Measurements from ENCODE around the gene TP53I13. TPM values are rescaled to one million over a fixed set of nuclear protein-coding genes. Genes with fewer than 3 reads are reported as not detected.

The TP53I13 gene
- total RNA-seq, 1 donor from 2014 or later = 31.7 TPM

GRCh38 chr17:29620271-29620670 lies 51.8 kb downstream of the TP53I13 start:
- FAIRE-seq = no peak
- no peak overlapping the region for H3K27ac Mint-ChIP-seq (ENCODE audit: unreplicated experiment)
- Histone ChIP-seq H3K4me2 (ENCODE audit: low read length) (no peak overlapping the region), H4K20me1 (ENCODE audit: insufficient read depth, low read length) (peaks cover 13% of the 10 kb centered on the region), H3K9me3 (ENCODE audit: insufficient read depth, low read depth, low read length) (no peaks in the 10 kb centered on the region), H2AFZ (ENCODE audit: low read depth, low read length) (no peak overlapping the region), H3K79me2 (ENCODE audit: insufficient read depth, low read length) (no peaks in the 10 kb centered on the region), H3K27ac (ENCODE audit: low read depth, low read length) (no peak overlapping the region), H3K9ac (ENCODE audit: low read length) (no peak overlapping the region), H3K4me1 (ENCODE audit: insufficient read depth, low read length) (peaks cover 29% of the 10 kb centered on the region), H3K4me3 (ENCODE audit: insufficient read depth, low read depth, low read length) (no peak overlapping the region), H3K27me3 (ENCODE audit: insufficient read depth, low read length) (peaks cover 10% of the 10 kb centered on the region), H3K36me3 (ENCODE audit: insufficient read depth, low read length) (no peaks in the 10 kb centered on the region)
- H3K4me1 Mint-ChIP-seq (ENCODE audit: low read depth, unreplicated experiment) = peaks cover 16% of the 10 kb centered on the region
- TF ChIP-seq CTCF (IDR thresholded peaks at IDR 0.05; ENCODE audit: insufficient read depth, low read depth, low read length) = no peak
- no peak for TF ChIP-seq EZH2 (IDR thresholded peaks at IDR 0.05; ENCODE audit: insufficient read depth, low read length)
- no peaks in the 10 kb centered on the region for H3K9me3 Mint-ChIP-seq (ENCODE audit: unreplicated experiment)
- H3K4me3 Mint-ChIP-seq (ENCODE audit: unreplicated experiment) = no peak overlapping the region
- DNase-seq (ENCODE audit: low read depth) = no peak
- H3K27me3 Mint-ChIP-seq (ENCODE audit: low read depth, unreplicated experiment) = peaks cover 6% of the 10 kb centered on the region
- H3K36me3 Mint-ChIP-seq (ENCODE audit: low read depth, unreplicated experiment) = no peaks in the 10 kb centered on the region

- peak overlapping the region; percentile 27 for H3K4me3 Mint-ChIP-seq (ENCODE audit: unreplicated experiment)
Observed at GRCh38 chr17:29620779-29621500, 52.4 kb downstream of the TP53I13 start.

More at GRCh38 chr17:29620779-29621500, 52.4 kb downstream of the TP53I13 start:
- Mint-ChIP-seq H3K27ac (ENCODE audit: unreplicated experiment) (no peak overlapping the region), H3K4me1 (ENCODE audit: low read depth, unreplicated experiment) (peaks cover 16% of the 10 kb centered on the region), H3K27me3 (ENCODE audit: low read depth, unreplicated experiment) (peaks cover 6% of the 10 kb centered on the region), H3K36me3 (ENCODE audit: low read depth, unreplicated experiment) (no peaks in the 10 kb centered on the region), H3K9me3 (ENCODE audit: unreplicated experiment) (no peaks in the 10 kb centered on the region)
- Histone ChIP-seq H3K9ac (ENCODE audit: low read length) (no peak overlapping the region), H2AFZ (ENCODE audit: low read depth, low read length) (no peak overlapping the region), H3K79me2 (ENCODE audit: insufficient read depth, low read length) (no peaks in the 10 kb centered on the region), H3K27ac (ENCODE audit: low read depth, low read length) (no peak overlapping the region), H3K36me3 (ENCODE audit: insufficient read depth, low read length) (no peaks in the 10 kb centered on the region), H4K20me1 (ENCODE audit: insufficient read depth, low read length) (peaks cover 13% of the 10 kb centered on the region), H3K9me3 (ENCODE audit: insufficient read depth, low read depth, low read length) (no peaks in the 10 kb centered on the region), H3K4me1 (ENCODE audit: insufficient read depth, low read length) (peaks cover 22% of the 10 kb centered on the region), H3K4me2 (ENCODE audit: low read length) (no peak overlapping the region), H3K27me3 (ENCODE audit: insufficient read depth, low read length) (peaks cover 9% of the 10 kb centered on the region), H3K4me3 (ENCODE audit: insufficient read depth, low read depth, low read length) (no peak overlapping the region)
- TF ChIP-seq CTCF (IDR thresholded peaks at IDR 0.05; ENCODE audit: insufficient read depth, low read depth, low read length) = no peak
- no peak for TF ChIP-seq EZH2 (IDR thresholded peaks at IDR 0.05; ENCODE audit: insufficient read depth, low read length)
- DNase-seq (ENCODE audit: low read depth) (no peak), FAIRE-seq (no peak)

All from astrocyte (in vitro differentiated cells and primary cell).